EH (cell line): Measurements from ENCODE around the gene PAK3.

Experiments used
- DNase-seq: peaks from one replicate; pipeline ENCODE4 v3.0.0-alpha.2; 2015; ENCODE audit warnings: low read depth

The PAK3 gene

GRCh38 chrX:111264385-111264784 is 168.4 kb downstream of the PAK3 start:
- DNase-seq, result no peak

DNA sequence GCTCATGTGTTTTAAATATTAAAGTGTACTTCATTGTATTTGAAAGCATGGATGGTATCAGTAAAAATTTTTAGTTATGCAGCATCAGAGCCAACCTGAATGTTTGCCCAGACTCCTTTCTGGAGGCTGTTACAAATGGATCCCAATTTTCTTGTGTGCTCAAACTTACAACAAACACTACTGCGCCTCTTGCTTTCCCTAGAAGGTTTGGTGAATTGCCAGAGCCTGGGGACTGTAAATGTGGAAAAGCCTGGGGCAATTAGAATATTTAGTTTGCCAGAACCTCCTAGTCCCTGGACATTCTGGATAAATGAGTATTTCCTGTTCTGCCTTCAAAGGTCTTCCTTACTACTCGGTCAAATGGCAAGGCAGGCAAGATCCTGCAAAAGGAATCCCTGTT is 169.5 kb downstream of the PAK3 start:
- no peak for DNase-seq

DNA sequence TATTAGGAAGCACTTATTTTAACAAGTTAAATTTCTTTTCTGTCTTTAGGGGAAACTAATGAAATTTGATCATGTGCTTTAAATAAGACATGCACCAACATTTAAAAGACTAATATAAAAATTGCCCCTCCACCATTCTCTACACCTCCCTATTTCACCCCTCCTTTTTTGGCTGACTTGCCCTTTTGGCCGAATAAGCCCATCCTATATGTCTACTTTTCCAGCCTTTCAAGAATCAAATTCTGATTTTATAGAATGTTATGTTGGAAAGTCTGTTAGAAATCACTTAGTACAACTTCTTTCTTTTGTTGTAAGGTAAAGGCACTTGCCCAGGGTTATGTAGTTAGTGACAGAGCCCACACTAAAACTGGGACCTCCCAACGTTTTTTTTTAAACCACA is 172.5 kb downstream of the PAK3 start:
- no peak for DNase-seq

- DNase-seq, result peak; percentile 0
These were observed 174.3 kb downstream of the PAK3 start, which contains the start of gene CAPN6 for GRCh38 chrX:111270339-111270738. TSS of gene CAPN6 (minus strand) at chrX:111270483. CDS start at chrX:111263936, 6,547 bp downstream.
